CD1c-positive myeloid dendritic cell (primary cell): ENCODE measurements around the gene TGM5.
A peak's percentile ranks its signal among the peaks of the same experiment; 100 is the strongest.
"Not testable (repeated sequence)": the region's sequence is repeated elsewhere in the genome, so short reads cannot be mapped to it uniquely, and the experiment has no call there.

Source experiments
- DNase-seq: peaks from one replicate; pipeline ENCODE4 v3.0.0-alpha.2; 2016; ENCODE audit errors: extremely low spot score

Gene TGM5

DNA sequence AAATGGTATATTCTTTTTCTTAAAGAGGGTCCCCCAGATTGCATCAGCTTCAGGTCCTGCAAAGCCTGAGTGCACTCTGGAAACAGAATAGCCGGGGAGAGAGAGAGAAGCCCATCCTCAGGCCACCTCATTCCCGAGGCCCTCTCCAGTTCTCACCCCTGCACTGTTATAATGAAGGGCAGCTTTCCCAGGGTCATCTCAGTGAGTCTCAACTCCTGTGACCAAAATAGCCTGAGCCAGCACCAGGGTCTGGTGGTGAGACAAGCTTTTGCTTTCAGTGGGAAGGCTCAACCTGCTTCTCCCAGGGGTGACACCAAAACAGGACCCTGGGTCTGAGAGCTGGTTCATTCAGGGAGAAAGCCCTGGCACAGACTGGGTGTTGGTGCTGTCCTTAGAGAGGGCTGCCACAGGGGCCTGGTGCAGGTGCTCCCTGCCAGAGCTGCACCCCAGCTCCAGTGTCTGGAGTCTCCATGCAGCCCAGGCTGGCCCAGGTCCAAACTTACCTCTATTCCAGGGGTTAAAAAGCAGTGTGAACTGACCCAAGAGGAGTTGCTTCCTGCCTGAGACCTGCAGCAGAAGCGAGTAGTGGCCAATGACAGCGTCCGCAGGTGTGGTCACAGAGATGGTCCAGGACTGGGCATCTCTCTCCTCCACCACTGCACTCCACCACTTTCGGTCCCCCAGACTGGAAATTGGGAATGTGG lies 52.0 kb downstream of the TGM5 start:
- no peak for DNase-seq

DNA sequence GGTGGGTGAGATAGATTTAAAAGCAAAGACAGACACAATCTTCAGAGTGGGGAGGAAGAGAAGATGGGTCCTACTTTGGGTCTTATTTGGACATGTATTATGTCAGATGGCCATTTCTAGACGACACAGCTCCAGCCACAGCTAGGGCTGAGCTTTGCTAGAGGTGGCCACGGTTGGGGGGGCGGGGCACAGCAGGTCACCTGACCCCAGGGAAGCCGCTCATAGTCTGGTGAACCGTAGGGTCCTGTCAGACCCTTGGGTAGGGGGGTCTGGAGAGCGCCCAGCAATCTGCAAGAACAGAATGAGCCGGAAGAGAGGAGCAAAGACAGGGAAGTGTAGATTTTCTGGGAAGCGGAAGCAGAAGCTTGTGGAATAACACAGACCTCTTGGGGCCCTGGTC lies 52.6 kb downstream of the TGM5 start:
- no peak for DNase-seq

DNA sequence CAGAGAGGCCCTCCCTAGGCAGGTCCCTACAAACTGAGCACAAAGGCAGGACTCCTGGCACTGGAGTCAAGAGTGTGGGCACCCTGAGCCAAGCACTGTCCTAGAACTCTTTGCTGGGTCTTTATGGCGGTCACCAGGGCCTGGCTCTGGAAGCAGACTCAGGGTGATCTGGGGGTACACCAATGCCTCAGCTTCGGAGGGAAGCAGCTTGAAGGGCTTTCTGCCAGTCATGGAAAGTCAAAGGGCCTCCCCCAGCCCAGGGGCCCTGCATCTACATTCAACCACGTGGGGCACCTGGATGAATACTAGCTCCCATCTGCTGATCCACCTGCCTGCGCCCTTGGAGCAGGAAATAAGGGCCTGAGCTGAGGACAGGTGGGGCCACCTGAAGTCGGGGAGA lies 53.3 kb downstream of the TGM5 start:
- no peak for DNase-seq

DNA sequence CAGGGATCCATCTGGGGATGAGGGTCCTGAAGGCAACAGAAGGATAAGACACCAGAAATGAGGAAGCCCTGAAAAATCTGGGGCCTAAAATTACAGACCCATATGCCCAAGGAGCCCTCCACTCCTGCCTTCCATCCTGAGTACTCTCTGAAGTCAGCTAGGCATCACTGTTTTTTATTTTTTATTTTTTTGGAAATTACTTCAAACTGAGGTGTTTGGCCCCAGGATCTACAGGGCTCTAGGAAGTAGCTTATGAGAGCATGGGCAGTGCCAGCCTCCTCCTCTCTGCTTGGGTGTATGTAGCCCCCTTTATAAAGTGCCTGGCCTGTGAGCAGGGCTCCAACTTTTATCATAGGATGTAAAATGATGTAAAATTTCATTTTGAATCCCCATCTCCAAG lies 53.8 kb downstream of the TGM5 start:
- no peak for DNase-seq

DNA sequence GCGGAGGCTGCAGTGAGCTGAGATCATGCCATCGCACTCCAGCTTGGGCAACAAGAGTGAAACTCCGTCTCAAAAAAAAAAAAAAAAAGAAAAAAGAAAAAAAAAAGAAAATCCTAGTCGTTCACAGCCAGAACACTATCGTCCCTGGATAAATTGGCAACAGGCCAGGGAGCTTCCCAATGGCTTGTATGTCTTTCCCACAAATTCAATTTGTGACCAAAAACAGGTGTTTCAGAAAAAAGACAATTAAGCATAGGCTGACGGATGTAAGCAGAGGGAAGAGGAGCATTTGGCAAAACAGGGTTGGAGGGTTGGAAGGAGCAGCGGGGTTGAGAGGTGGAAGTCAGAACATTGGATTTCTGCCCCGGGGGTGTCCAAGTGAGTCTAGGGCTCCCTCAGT lies 54.4 kb downstream of the TGM5 start:
- DNase-seq = no peak

DNA sequence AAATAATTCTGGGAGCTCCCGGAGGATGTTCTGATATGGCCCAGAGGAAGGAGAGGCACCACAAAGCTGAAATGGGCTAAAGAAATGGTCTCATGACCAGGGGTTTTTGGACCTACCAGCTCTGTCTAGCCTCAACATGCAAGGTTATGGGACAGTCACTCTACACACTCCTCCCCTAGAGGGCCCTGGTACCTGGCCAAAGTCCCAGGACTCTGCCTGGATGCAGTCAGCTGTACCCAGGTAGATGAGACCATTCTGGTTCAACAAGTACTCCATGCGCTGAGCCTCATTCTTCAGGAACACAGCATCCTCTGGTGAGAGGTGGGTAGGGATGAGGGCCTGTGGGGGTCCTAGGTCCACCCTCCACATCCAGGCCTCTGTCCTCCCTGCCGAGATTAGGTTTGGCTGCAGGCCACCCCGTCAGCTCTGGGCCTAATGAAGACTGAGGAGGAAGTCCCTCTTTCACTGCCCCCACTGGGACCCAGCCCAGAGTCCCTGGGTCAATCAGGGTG lies 55.4 kb downstream of the TGM5 start:
- no peak for DNase-seq

DNA sequence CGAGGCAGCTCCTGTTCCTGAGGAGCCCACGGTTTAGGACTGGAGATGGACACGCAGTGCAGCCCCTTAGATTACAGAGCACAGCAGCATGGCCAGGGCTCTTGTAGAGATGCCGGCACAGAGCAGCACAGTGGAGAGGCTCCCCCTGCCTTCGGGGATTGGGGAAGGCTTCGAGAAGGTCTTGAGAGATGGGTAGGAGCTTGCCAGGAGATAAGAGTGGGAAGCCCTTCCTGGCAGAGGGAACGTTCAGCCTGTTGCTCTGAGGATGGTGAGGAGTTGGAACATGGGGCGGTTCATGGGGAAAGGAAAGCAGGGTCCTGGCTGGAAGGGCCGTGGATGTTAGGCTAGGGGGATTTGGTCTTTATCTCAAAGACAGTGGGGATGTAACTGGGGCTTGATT lies 55.9 kb downstream of the TGM5 start:
- no peak for DNase-seq

DNA sequence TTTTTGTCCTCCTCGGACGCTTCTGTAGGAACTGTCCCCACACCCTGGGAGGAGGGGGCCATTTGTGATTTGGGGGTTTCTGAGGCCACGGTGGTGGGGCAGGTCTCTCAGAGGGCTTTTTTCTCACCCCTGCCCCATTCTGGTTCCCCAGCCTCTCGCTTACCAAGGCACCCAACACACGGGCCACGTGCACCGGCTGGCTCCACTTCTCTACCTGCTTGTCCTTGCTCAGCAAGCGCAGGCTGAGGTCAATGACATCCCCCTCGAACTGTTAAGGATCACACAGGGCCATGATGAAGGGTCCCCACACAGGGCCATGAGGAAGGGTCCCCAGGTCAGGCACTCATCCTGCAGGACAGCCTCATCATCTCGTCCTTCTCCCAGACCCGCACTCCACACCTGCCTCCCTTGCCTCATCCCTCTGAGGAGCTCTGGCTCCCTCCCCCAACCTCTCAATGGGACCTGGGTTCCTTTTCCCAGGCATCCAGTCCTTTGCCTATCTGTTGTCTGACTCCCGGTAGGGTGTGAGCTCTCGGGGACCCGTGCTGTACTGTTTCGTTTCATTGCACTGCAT lies 56.5 kb downstream of the TGM5 start:
- no peak for DNase-seq

DNA sequence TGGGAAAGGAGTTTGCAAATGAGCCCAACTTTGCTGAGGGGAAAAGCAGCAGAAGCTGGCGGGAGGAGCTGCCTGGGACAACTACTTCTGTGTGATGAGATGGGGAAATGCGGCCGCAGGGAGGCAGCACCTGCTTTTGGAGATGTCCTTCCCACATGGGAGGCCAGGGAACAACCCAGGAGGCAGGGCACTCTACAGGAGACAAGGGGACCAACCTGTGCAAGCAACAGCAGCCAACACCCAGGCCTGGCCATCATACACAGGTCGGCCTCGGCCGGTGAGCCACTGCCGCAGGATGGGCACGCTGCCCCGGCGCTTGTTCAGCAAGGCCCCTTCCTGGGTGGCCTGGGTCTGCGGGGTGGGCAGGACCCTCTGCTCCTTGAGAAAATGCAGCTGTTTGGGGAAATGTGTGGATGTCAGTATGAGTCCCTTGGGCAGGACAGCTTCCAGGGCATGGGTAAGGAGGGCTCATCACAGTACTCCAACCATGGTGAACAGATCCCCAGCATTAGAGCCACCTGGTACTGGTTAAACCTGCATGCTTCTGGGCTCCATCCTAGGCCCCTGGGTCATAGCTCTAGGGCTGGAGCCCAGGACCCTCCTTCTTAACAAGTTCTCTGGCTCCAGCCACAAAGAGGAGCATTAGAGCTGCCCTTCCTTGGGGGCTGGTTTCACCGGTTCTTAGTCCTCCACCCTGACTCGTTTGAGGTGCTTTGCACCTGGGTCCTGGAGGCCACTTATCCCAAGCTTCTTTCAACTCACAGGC lies 57.5 kb downstream of the TGM5 start:
- no peak for DNase-seq

DNA sequence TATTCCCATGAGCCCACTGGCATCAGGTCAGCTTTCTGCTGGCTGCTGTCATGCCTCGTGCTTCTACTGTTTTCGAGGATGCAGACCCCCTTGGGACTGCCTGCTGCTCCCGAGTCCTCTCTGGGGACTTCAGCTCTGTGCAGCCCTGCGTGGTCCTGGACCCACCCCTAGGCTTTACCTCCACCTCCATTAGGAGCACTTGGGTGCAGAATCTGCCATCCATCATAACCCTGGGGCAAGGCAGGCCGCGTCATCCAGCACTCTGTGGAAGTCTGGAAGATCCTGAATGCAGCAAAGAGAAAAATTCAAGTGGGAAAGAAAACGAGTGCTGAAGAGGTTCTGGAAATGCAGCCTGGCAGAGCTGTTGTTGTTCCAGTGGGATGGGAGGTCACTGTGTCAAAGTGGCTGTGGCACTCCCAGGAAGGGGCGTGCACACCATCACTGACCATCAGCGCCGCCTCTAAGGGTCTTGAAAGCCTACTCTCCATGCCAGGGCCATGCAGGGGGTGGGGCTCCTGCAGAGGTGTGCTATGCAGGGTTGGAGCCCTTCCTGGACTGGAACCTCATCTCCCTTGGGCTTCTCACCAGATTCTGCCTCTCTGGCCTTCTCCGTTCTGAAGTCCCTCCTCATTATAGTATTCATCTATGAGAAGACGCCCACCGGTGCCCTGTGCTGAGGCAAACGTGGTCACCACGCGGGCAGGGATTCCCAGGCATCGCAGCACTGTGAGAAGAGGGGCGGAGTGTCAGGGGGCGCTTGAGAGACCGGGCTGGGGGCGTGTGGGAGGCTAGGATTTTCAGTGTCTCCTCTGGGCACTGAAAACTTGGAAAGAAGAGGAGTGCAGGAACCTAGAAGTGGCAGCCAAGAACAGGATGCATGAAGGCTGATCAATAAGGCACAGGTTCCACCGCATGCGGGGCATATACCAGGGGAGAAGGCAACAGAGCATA lies 58.4 kb downstream of the TGM5 start:
- no peak for DNase-seq

DNA sequence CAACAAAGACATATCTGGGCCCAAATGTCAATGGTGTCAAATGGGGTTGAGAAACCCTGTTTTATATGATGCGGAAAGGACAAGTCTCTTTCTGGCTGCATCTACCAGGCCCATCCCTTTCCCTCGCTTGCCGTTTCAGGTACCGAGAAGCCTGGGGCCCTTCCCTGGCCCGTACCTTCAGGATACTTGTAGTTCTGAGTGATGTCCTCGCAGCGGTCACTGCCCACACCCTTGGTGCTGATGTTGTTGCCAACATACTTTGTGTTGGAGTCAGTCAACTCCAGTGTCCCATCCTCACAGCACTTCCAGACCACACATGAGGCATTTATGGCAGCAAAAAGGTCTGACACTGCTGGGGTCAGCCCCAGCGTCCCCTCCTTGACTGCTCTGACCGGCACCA lies 59.7 kb downstream of the TGM5 start:
- DNase-seq = no peak

DNA sequence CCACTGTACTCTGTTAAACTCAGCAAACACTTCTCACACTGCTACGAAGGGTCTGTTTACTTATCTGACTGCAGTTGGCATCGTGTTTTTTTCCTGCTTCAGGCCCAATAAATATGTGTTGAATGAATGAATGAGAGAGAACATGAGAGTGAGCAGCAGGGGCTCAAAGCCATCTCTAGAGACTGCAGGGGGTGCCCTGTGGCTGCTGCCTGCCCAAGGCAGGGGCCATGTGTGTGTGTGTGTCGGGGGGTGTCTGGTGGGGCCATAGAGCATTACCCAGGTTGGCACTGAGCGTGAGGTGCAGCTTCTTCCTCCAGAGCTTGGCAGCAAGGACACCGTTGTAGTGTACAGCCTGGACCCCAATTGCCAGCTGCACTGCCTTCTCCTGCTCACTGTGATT lies 60.7 kb downstream of the TGM5 start:
- no peak for DNase-seq

DNA sequence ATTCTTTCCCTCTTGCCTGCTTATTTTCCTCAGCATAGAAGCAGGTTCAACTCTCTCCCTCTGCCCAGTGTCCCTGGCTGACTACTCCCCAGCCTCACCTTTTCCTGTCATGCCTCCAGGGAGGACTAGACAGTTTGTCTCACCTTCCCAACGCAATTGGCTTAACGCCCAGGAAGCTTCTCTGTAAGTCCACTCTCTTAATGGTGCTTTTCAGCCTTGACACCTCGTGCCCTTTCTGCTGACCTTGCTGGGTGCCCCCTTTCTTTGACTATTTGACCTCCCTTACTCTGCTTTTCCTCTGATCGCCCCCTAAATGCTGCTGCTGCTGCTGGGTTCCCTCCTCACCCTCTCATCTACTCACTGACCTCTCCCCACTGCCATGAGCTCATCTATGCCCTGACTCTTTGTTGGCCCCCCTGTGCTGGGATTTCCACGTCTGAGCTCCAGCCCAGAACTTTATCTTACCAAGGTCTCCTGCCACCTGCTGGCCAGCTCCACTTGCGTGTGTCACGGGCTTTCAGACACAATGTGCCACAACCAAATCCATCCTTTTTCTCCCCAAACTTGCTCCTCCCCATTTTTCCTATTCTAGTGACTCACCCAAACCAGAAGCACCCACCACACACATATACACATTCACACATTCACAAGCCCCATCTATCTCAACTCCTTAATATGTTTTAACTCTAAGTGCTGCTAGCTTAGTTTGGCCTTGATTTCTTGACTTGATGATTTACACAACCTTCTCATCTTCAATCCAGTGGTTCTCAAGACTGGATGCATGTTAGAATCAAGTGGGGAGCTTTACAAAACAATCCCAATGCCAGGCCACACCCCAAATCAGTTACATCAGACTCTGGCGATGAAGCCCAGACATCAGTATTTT lies 62.5 kb downstream of the TGM5 start:
- peak; percentile 40 for DNase-seq

DNA sequence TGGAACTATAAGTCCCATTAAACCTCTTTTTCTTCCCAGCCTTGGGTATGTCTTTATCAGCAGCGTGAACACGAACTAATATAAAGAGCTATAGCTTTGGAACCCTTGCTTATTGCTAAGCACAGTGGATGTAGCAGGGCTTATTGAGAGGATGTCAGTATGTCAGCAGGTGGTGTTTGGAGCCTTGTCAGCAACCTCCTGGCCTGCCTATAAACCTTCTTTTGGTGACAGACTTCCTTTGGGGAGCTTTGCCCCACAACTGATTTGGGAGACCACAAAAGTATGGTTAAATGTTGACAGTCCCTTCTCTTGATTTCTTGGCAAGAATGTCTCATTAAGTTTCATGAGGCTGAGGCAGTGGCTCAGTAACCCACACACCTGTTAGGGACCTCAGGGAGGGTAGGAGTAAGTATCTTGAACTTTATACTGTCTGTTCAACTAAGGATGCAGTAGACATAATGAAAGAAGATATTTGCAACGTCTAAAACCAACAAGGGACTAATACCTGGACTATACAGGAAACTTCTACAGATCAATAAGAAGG lies 66.7 kb downstream of the TGM5 start:
- no peak for DNase-seq

DNA sequence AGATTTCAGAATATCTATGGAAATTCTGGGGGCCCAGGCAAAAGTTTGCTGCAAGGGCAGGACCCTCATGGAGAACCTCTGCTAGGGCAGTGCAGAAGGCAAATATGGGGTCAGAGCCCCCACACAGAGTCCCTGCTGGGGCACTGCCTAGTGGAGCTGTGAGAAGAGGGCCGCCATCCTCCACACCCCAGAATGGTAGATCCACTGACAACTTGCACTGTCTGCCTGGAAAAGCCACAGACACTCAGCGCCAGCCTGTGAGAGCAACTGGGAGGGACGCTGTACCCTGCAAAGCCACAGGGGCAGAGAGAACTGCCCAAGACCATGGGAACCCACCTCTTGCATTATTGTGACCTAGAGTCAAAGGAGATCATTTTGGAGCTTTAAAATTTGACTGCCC lies 67.7 kb downstream of the TGM5 start:
- DNase-seq = no peak

DNA sequence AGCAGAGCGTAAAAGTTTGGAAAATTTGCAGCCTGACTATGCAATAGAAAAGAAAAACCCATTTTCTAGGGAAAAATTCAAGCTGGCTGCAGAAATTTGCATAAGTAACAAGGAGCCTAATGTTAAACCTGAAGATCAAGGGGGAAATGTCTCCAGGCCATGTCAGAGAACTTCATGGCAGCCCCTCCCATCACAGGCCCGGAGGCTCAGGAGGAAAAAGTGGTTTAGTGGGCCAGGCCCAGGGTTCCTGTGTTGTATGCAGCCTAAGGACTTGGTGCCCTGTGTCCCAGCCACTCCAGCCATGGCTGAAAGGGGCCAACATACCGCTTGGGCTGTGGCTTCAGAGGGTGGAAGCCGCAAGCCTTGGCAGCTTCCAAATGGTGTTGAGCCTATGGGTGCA lies 68.2 kb downstream of the TGM5 start:
- not testable (repeated sequence) for DNase-seq

DNA sequence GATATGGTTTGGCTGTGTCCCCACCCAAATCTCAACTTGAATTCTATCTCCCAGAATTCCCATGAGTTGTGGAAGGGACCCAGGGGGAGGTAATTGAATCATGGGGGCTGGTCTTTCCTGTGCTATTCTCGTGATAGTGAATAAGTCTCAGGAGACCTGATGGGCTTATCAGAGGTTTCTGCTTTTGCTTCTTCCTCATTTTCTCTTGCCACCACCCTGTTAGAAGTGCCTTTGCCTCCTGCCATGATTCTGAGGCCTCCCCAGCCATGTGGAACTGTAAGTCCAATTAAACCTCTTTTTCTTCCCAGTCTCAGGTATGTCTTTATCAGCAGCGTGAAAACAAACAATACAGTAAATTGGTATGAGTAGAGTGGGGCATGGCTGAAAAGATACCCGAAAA lies 69.0 kb downstream of the TGM5 start:
- DNase-seq = not testable (repeated sequence)

DNA sequence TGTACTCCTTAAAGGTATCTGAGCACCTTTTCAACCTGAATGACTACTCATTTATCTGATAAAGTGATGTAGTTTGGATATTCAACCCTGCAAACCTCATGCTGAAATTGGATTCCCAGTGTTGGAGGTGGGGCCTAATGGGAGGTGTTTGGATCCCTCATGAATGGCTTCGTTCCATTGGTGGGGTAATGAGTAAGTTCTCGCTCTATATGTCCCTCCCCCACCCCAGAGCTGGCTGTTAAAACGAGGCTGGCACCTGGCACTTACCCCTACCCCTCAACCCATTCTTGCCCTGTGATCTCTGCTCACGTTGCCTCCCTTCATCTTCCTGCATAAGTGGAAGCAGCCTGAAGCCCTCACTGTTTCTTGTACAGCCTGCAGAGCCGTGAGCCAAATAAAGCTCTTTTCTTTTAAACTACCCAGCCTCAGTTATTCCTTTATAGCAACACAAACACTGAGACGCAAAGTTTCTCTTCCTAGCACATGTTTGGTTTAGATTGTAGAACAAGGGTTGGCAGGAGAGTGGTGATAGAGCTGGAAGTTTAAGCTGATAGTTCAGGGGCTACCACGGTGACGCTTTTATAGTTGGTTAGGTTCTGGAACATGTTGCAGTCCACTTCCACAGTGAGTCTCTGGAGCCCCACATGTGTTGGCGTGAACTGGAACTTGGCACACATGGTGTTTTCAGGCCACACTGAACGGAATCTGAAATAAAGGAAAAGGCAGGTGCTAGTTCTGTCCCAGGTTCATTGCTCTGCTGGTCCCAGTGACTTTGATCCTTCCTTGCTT lies 69.8 kb downstream of the TGM5 start:
- no peak for DNase-seq

DNA sequence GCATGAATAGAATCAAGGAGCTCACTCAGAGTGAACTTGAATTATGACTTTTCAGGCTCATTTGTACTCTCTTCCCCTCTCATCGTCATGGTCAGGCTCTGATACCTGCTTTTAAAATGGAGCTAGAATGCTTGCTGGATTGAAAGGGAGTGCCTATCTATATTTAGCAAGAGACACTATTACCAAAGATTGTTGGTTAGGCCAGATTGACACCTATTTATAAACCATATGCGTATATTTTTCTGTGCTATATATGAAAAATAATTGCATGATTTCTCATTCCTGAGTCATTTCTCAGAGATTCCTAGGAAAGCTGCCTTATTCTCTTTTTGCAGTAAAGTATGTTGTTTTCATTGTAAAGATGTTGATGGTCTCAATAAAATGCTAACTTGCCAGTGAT lies 71.9 kb downstream of the TGM5 start:
- no peak for DNase-seq

DNA sequence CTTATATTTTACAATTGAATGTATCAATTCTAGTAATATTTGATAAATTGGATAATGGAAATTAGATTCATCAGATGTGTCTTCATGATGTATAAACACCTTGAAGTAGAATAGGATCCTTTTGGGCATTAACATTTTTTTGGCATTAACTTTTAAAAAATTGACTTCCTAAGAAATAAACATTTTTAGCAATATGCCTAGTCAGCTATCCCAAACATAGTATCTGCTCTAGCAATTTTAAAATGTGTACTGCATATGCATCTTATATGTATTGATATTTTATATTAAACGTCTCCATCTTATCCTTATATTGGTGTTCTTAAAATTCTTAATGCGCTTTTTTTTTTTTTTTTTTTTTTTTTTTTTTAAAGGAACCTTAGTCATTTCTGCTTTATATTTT lies 73.0 kb downstream of the TGM5 start:
- DNase-seq = no peak
